HepG2 (cell line): ENCODE measurements around the gene NOL12. TPM values are rescaled to one million over a fixed set of nuclear protein-coding genes. Genes with fewer than 3 reads are reported as not detected.

Experiments
- ATAC-seq: fragments of 200-7000 bp; cut with Tn5 transposase; 3 replicates; pipeline ENCODE4 v1.9.1; 2020; ENCODE audit warnings: mild to moderate bottlenecking, moderate library complexity
- BruUV-seq: library from RNA; stranded (reverse); fragments of 400-500 nt; replicated peaks from 2 replicates; lab custom pipeline; 2021; lab: Mats Ljungman, UMichigan
- CTCF ChIA-PET: fragments of 300-600 bp; formaldehyde crosslinking; extraction: SDS; loops from one replicate; lab custom pipeline; 2021; ENCODE audit warnings: low total read pairs, inconsistent platforms, low intra/inter-chr PET ratio; lab: Yijun Ruan, JAX
- POLR2A ChIA-PET: fragments of 350-600 bp; sonication (Branson Sonifier 250); formaldehyde crosslinking; loops from one replicate; lab custom pipeline; 2020; ENCODE audit warnings: antibody characterized with exemption, inconsistent platforms; lab: Yijun Ruan, JAX
- DNase-seq: peaks from one replicate; pipeline ENCODE4 v3.0.0-alpha.2; 2015; ENCODE audit warnings: low spot score
- FAIRE-seq: peaks from 3 replicates; lab custom pipeline; 2011; peaks lifted over from hg19 to GRCh38; lab: Jason Lieb, UNC
- H2AFZ ChIP-seq: one replicate; pipeline ENCODE4 v1.6.1; 2011; ENCODE audit warnings: low read length, inconsistent platforms
- H3K27ac ChIP-seq: fragments of 300-600 bp; 3 replicates; pipeline ENCODE4 v1.8.0; 2011; ENCODE audit warnings: mixed run types, mild to moderate bottlenecking, mixed read lengths, low read length, inconsistent platforms; ENCODE audit not compliant: insufficient read depth; ENCODE audit errors: extremely low read length
- H3K27me3 ChIP-seq, 2 experiments: fragments of 200-600 bp in 1 of 2; 2 replicates in 1 of 2; 3 replicates in 1 of 2; pipeline versions ENCODE4 v1.6.0 to v1.8.0; 2011; ENCODE audit warnings: low read length in 2 of 2, mild to moderate bottlenecking in 2 of 2, moderate library complexity in 2 of 2, inconsistent platforms in 1 of 2; ENCODE audit not compliant: insufficient read depth in 2 of 2, control insufficient read depth in 1 of 2
- H3K36me3 ChIP-seq, 2 experiments: fragments of 200-600 bp in 1 of 2; replicated peaks in 1 of 2; 2 replicates in 1 of 2; 3 replicates in 1 of 2; pipeline versions ENCODE4 v1.5.1 to v1.8.0; 2011; ENCODE audit warnings: low read length in 2 of 2, inconsistent platforms in 1 of 2; ENCODE audit not compliant: insufficient read depth in 2 of 2, control insufficient read depth in 1 of 2
- H3K4me1 ChIP-seq: 2 replicates; pipeline ENCODE4 v1.5.1; 2012; ENCODE audit warnings: low read length, inconsistent platforms; ENCODE audit not compliant: insufficient read depth
- H3K4me2 ChIP-seq: 2 replicates; pipeline ENCODE4 v1.6.0; 2011; ENCODE audit warnings: low read depth, low read length, inconsistent platforms
- H3K4me3 ChIP-seq, 3 experiments: fragments of 200-600 bp in 1 of 3; sonication (generic), shearing (Covaris generic) in 1 of 3; replicated peaks in 1 of 3; 2 replicates each; pipeline ENCODE4 v1.5.1; 2011 to 2016; ENCODE audit warnings: low read length in 3 of 3, inconsistent platforms in 2 of 3, low read depth in 2 of 3, mild to moderate bottlenecking in 2 of 3, control low read depth in 1 of 3, mixed read lengths in 1 of 3; ENCODE audit not compliant: insufficient read depth in 1 of 3
- H3K79me2 ChIP-seq: one replicate; pipeline ENCODE4 v1.6.1; 2011; ENCODE audit warnings: low read length, inconsistent platforms; ENCODE audit not compliant: insufficient read depth
- H3K9ac ChIP-seq: 2 replicates; pipeline ENCODE4 v1.6.0; 2011; ENCODE audit warnings: mild to moderate bottlenecking, low read depth, low read length, inconsistent platforms; ENCODE audit not compliant: insufficient read depth
- H3K9me3 ChIP-seq: 2 replicates; pipeline ENCODE4 v1.5.1; 2012; ENCODE audit warnings: mild to moderate bottlenecking, low read length
- H4K20me1 ChIP-seq: 2 replicates; pipeline ENCODE4 v1.6.0; 2011; ENCODE audit warnings: inconsistent platforms, mild to moderate bottlenecking, low read length, moderate library complexity; ENCODE audit not compliant: insufficient read depth
- AGO2 ChIP-seq: fragments of 200-400 bp; formaldehyde crosslinking; optimal IDR thresholded peaks from 2 replicates; pipeline ENCODE3; 2017; ENCODE audit warnings: mild to moderate bottlenecking, low read depth, low read length, moderate library complexity
- KAT2B ChIP-seq: fragments of 150-350 bp; IDR thresholded peaks from 2 replicates; pipeline ENCODE4 v1.6.1; 2014; ENCODE audit warnings: low read depth, low read length, borderline replicate concordance
- MAFK ChIP-seq, 2 experiments: IDR thresholded peaks in 1 of 2; conservative IDR thresholded peaks in 1 of 2; 2 replicates each; pipeline ENCODE4 v1.6.1; 2011; ENCODE audit warnings: improper control_type of control experiment in 2 of 2, low read length in 2 of 2
- POLR2G ChIP-seq: fragments of 200-400 bp; formaldehyde crosslinking; IDR thresholded peaks from 2 replicates; pipeline ENCODE4 v1.6.1; 2018; ENCODE audit warnings: mild to moderate bottlenecking, low read depth, low read length, moderate library complexity
- RBFOX2 ChIP-seq: fragments of 200-400 bp; formaldehyde crosslinking; IDR thresholded peaks from 2 replicates; pipeline ENCODE4 v1.6.1; 2017; ENCODE audit warnings: low read depth, mild to moderate bottlenecking, low read length
- TAF15 ChIP-seq: fragments of 200-400 bp; formaldehyde crosslinking; IDR thresholded peaks from one replicate; pipeline ENCODE4 v1.6.1; 2018; ENCODE audit warnings: mild to moderate bottlenecking, low read depth, low read length; ENCODE audit not compliant: poor library complexity, severe bottlenecking
- ZBTB25 ChIP-seq: IDR thresholded peaks from 2 replicates; pipeline ENCODE4 v1.6.1; 2018; ENCODE audit warnings: missing genetic modification reagents
- ZBTB38 ChIP-seq: sonication (generic); formaldehyde crosslinking; IDR thresholded peaks from 2 replicates; pipeline ENCODE4 v1.5.1; 2020; ENCODE audit warnings: mild to moderate bottlenecking, missing genetic modification reagents
- ZFX ChIP-seq: sonication (generic); formaldehyde crosslinking; IDR thresholded peaks from 2 replicates; pipeline ENCODE4 v1.4.0; 2020; ENCODE audit warnings: mild to moderate bottlenecking, low read depth, missing genetic modification reagents, moderate library complexity
- ZNF24 ChIP-seq: fragments of 450-650 bp; IDR thresholded peaks from 2 replicates; pipeline ENCODE4 v1.6.1; 2017; ENCODE audit warnings: antibody characterized with exemption, mild to moderate bottlenecking
- ZNF253 ChIP-seq: sonication (generic); formaldehyde crosslinking; IDR thresholded peaks from 2 replicates; pipeline ENCODE4 v1.8.0; 2022; ENCODE audit warnings: mild to moderate bottlenecking, missing genetic modification reagents, borderline replicate concordance
- ZNF30 ChIP-seq: sonication (generic); formaldehyde crosslinking; IDR thresholded peaks from 2 replicates; pipeline ENCODE4 v1.5.0; 2020; ENCODE audit warnings: mild to moderate bottlenecking, missing genetic modification reagents
- ZNF747 ChIP-seq: sonication (generic); formaldehyde crosslinking; IDR thresholded peaks from 2 replicates; pipeline ENCODE4 v1.8.1; 2023; ENCODE audit warnings: missing genetic modification reagents, mild to moderate bottlenecking, borderline replicate concordance
- ZNF878 ChIP-seq: sonication (generic); formaldehyde crosslinking; IDR thresholded peaks from 2 replicates; pipeline ENCODE4 v1.8.1; 2023; ENCODE audit warnings: mild to moderate bottlenecking, missing genetic modification reagents, moderate library complexity
- ZSCAN12 ChIP-seq: sonication (generic); formaldehyde crosslinking; IDR thresholded peaks from 2 replicates; pipeline ENCODE4 v1.9.0; 2021; ENCODE audit warnings: mild to moderate bottlenecking, missing genetic modification reagents
- WGBS: methylation state at CpG from one replicate; pipeline ENCODE4 v1.1.6; 2017; ENCODE audit warnings: low lambda C conversion rate; 5-methylcytosine and 5-hydroxymethylcytosine counted together
- in situ Hi-C: cut with HindIII; loops from 2 replicates; pipeline ENCODE4 v1.10.0; 2017; ENCODE audit warnings: low pct_unique_long_range_greater_than_20kb; ENCODE audit not compliant: extremely low pct_ligation_motif_present
- intact Hi-C: fragments of 100-400 bp; cut with micrococcal nuclease; formaldehyde crosslinking; loops from one replicate; pipeline ENCODE4 v1.10.0; 2022; ENCODE audit not compliant: unreplicated experiment
- polyA plus RNA-seq, 8 experiments: library from polyadenylated mRNA; depleted of rRNA in 3 of 8; stranded (reverse) in 7 of 8; unstranded in 1 of 8; fragments of >200 nt; fragmentation: Illumina TruSeq in 4 of 8; extraction: Trizol in 4 of 8; gene quantifications; 2 replicates each; pipeline versions ENCODE4 v1.2.1 to v1.2.3, GENCODE V29; 2011 to 2016; ENCODE audit warnings: low read depth in 4 of 8, missing spikeins in 1 of 8, mixed read lengths in 1 of 8; ENCODE audit not compliant: insufficient read depth in 1 of 8
- total RNA-seq, 5 experiments: library from RNA; depleted of rRNA; stranded (reverse); fragments of >200 nt; fragmentation: Illumina TruSeq; extraction: Trizol; gene quantifications; 2 replicates each; pipeline ENCODE4 v1.2.3, GENCODE V29; 2016; ENCODE audit warnings: low read depth in 1 of 5
- TF ChIP-seq, protein P1 (sequence below): sonication (generic); formaldehyde crosslinking; IDR thresholded peaks from 2 replicates; pipeline ENCODE4 v1.5.1; 2020; ENCODE audit warnings: mild to moderate bottlenecking, missing genetic modification reagents, moderate library complexity
- TF ChIP-seq, protein P2 (sequence below): sonication (generic); formaldehyde crosslinking; IDR thresholded peaks from 2 replicates; pipeline ENCODE4 v1.4.0; 2020; ENCODE audit warnings: missing genetic modification reagents, borderline replicate concordance
- TF ChIP-seq, protein P3 (sequence below): IDR thresholded peaks from 2 replicates; pipeline ENCODE4 v1.6.1; 2016; ENCODE audit warnings: low read depth, borderline replicate concordance

The NOL12 gene
- total and polyA plus RNA-seq, 2 of the 13 experiments (the other 11 are each of a cell fraction or from before 2014, with no cell fraction given): 14.3 to 31.4 TPM

- DNase-seq (no peak), FAIRE-seq (no peak), ATAC-seq (no peak)
- intact Hi-C loops: no loop called here
- in situ Hi-C loops: no loop called here
- ChIA-PET POLR2A (interaction anchor here (6.0 kb wide), 1 partner anchor 17 kb away, joined by 120 read pairs; the partner anchor contains the start of gene PDXP), CTCF (no interaction called here)
- H3K9ac ChIP-seq: no peak overlapping the region
- no peaks in the 10 kb centered on the region for H3K79me2 ChIP-seq
- H2AFZ ChIP-seq: no peak overlapping the region
- H3K4me1 ChIP-seq: peaks cover 55% of the 10 kb centered on the region
- TF ChIP-seq, protein P1, sequence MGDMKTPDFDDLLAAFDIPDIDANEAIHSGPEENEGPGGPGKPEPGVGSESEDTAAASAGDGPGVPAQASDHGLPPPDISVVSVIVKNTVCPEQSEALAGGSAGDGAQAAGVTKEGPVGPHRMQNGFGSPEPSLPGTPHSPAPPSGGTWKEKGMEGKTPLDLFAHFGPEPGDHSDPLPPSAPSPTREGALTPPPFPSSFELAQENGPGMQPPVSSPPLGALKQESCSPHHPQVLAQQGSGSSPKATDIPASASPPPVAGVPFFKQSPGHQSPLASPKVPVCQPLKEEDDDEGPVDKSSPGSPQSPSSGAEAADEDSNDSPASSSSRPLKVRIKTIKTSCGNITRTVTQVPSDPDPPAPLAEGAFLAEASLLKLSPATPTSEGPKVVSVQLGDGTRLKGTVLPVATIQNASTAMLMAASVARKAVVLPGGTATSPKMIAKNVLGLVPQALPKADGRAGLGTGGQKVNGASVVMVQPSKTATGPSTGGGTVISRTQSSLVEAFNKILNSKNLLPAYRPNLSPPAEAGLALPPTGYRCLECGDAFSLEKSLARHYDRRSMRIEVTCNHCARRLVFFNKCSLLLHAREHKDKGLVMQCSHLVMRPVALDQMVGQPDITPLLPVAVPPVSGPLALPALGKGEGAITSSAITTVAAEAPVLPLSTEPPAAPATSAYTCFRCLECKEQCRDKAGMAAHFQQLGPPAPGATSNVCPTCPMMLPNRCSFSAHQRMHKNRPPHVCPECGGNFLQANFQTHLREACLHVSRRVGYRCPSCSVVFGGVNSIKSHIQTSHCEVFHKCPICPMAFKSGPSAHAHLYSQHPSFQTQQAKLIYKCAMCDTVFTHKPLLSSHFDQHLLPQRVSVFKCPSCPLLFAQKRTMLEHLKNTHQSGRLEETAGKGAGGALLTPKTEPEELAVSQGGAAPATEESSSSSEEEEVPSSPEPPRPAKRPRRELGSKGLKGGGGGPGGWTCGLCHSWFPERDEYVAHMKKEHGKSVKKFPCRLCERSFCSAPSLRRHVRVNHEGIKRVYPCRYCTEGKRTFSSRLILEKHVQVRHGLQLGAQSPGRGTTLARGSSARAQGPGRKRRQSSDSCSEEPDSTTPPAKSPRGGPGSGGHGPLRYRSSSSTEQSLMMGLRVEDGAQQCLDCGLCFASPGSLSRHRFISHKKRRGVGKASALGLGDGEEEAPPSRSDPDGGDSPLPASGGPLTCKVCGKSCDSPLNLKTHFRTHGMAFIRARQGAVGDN: peak; percentile 40; the same call in 1 of the 2 replicates
- 0 out of 2 replicates have a peak, but pooled peaks have one; percentile 16 for TF ChIP-seq ZFX (CRISPR knock-in tag)
- TF ChIP-seq, protein P2, sequence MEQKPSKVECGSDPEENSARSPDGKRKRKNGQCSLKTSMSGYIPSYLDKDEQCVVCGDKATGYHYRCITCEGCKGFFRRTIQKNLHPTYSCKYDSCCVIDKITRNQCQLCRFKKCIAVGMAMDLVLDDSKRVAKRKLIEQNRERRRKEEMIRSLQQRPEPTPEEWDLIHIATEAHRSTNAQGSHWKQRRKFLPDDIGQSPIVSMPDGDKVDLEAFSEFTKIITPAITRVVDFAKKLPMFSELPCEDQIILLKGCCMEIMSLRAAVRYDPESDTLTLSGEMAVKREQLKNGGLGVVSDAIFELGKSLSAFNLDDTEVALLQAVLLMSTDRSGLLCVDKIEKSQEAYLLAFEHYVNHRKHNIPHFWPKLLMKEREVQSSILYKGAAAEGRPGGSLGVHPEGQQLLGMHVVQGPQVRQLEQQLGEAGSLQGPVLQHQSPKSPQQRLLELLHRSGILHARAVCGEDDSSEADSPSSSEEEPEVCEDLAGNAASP (CRISPR knock-in tag): no peak
- TF ChIP-seq AGO2: peak; percentile 61
- TF ChIP-seq, protein P3, sequence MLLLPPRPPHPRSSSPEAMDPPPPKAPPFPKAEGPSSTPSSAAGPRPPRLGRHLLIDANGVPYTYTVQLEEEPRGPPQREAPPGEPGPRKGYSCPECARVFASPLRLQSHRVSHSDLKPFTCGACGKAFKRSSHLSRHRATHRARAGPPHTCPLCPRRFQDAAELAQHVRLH (CRISPR knock-in tag): no peak
- 0 out of 2 replicates have a peak, but pooled peaks have one; percentile 10 for TF ChIP-seq POLR2G
- TF ChIP-seq ZNF747: no peak
- peak; percentile 72 for TF ChIP-seq ZBTB38
- TF ChIP-seq TAF15: peak; percentile 59
- no peak for TF ChIP-seq ZNF30 (CRISPR knock-in tag)
- no peak for TF ChIP-seq ZSCAN12 (CRISPR knock-in tag)
- peak; percentile 45; the same call in 1 of the 2 replicates for TF ChIP-seq RBFOX2
- TF ChIP-seq KAT2B: no peak
- no peak for TF ChIP-seq ZNF878 (CRISPR knock-in tag)
- TF ChIP-seq ZNF253 (CRISPR knock-in tag): no peak
- TF ChIP-seq MAFK (conservative IDR thresholded peaks at IDR 0.05 in 1 of 2, IDR thresholded peaks at IDR 0.05 in 1 of 2; ENCODE audit: low read length in 2 of 2): no peak
- no peak for TF ChIP-seq ZBTB25 (CRISPR knock-in tag)
- no peak for TF ChIP-seq ZNF24
- no peak overlapping the region for H3K4me2 ChIP-seq
- H3K4me3 ChIP-seq: no peak overlapping the region
- 77% methylated on average over 7 of the region's 18 CpGs for WGBS
- peaks cover 0 to 2% of the 10 kb centered on the region in 2 experiments; a peak in 1 of 5 replicates for H3K36me3 ChIP-seq
- no peaks in the 10 kb centered on the region for H3K27me3 ChIP-seq
- BruUV-seq: no TSS peak
- H4K20me1 ChIP-seq: no peaks in the 10 kb centered on the region
- H3K9me3 ChIP-seq: no peaks in the 10 kb centered on the region
- no peak overlapping the region for H3K27ac ChIP-seq
Measured at GRCh38 chr22:37678372-37678771, 7.8 kb upstream of the NOL12 start.
